Stimulated activated CD4-positive, alpha-beta T cell treated with anti-CD3 and anti-CD28 coated beads, Interleukin-2, amount 100 ng/mL, for 48 hours (primary cell): ENCODE results near the gene ACTR5.
A peak's percentile ranks its signal among the peaks of the same experiment; 100 is the strongest.
"Not testable (repeated sequence)": the region's sequence is repeated elsewhere in the genome, so short reads cannot be mapped to it uniquely, and the experiment has no call there.

Experiments used
- DNase-seq, 2 donors: peaks; one replicate each; pipeline ENCODE4 v3.0.0-alpha.2; 2020

The ACTR5 gene

GRCh38 chr20:38769376-38770295 is 21.4 kb downstream of the ACTR5 start:
- no peak for DNase-seq

GRCh38 chr20:38770546-38770945 is 22.3 kb downstream of the ACTR5 start:
- DNase-seq: no peak

- no peak for DNase-seq
Measured at GRCh38 chr20:38770970-38771369, 22.7 kb downstream of the ACTR5 start.

- no peak for DNase-seq
Measured at GRCh38 chr20:38771621-38772020, 23.4 kb downstream of the ACTR5 start.

GRCh38 chr20:38774167-38774566 is 25.9 kb downstream of the ACTR5 start:
- DNase-seq: no peak

GRCh38 chr20:38776363-38776762 is 28.1 kb downstream of the ACTR5 start:
- no peak for DNase-seq

- no peak for DNase-seq
Measured at GRCh38 chr20:38779247-38780097, 31.2 kb downstream of the ACTR5 start.

- no peak for DNase-seq
Measured at GRCh38 chr20:38782275-38782674, 34.0 kb downstream of the ACTR5 start.

- no peak for DNase-seq
Measured at GRCh38 chr20:38787870-38788269, 39.6 kb downstream of the ACTR5 start.

GRCh38 chr20:38789503-38790199 is 41.4 kb downstream of the ACTR5 start:
- DNase-seq: no peak

- DNase-seq: peak in 1 of 2 donors; percentile 42
Measured at GRCh38 chr20:38790200-38791053, 42.2 kb downstream of the ACTR5 start.

GRCh38 chr20:38791291-38791690 is 43.0 kb downstream of the ACTR5 start:
- DNase-seq: no peak

- no peak for DNase-seq
Measured at GRCh38 chr20:38791940-38792339, 43.7 kb downstream of the ACTR5 start.

GRCh38 chr20:38794057-38794456 is 45.8 kb downstream of the ACTR5 start:
- DNase-seq: not testable (repeated sequence)

- no peak for DNase-seq
Measured at GRCh38 chr20:38798266-38798665, 50.0 kb downstream of the ACTR5 start.

- no peak for DNase-seq
Measured at GRCh38 chr20:38799203-38799602, 50.9 kb downstream of the ACTR5 start.

- no peak for DNase-seq
Measured at GRCh38 chr20:38800882-38801281, 52.6 kb downstream of the ACTR5 start.

- no peak for DNase-seq
Measured at GRCh38 chr20:38804221-38804620, 56.0 kb downstream of the ACTR5 start.

GRCh38 chr20:38804682-38805501 is 56.6 kb downstream of the ACTR5 start:
- peak; percentile 39 to 44 for DNase-seq

- DNase-seq: peak; percentile 69 to 72
Measured at GRCh38 chr20:38805502-38805957, 57.3 kb downstream of the ACTR5 start, which contains the start of gene PPP1R16B. Gene PPP1R16B, plus strand, starts transcription at chr20:38805697. Its CDS starts 30,229 bp downstream, at chr20:38835926.
